BLaER1 treated with 17β-estradiol and CSF1 and Interleukin-3, amounts not matched to agents 10 nM and 100 nM (cell line): ENCODE data around the gene BCL2L2.

Experiments
- H3K27ac ChIP-seq, 11 experiments: shearing (Covaris generic); formaldehyde crosslinking; 2 replicates each; pipeline ENCODE4 v1.8.1; 2022
- H3K27me3 ChIP-seq, 11 experiments: shearing (Covaris generic); formaldehyde crosslinking; 2 replicates each; pipeline ENCODE4 v1.8.1; 2022
- H3K36me3 ChIP-seq, 11 experiments: shearing (Covaris generic); formaldehyde crosslinking; 2 replicates each; pipeline ENCODE4 v1.8.1; 2022
- H3K4me1 ChIP-seq, 10 experiments: shearing (Covaris generic); formaldehyde crosslinking; 2 replicates each; pipeline ENCODE4 v1.8.1; 2022
- H3K4me2 ChIP-seq, 11 experiments: shearing (Covaris generic); formaldehyde crosslinking; 2 replicates each; pipeline ENCODE4 v1.8.1; 2022
- H3K4me3 ChIP-seq, 10 experiments: shearing (Covaris generic); formaldehyde crosslinking; 2 replicates each; pipeline ENCODE4 v1.8.1; 2022
- H3K9ac ChIP-seq, 11 experiments: shearing (Covaris generic); formaldehyde crosslinking; 2 replicates each; pipeline ENCODE4 v1.8.1; 2022
- H3K9me3 ChIP-seq, 11 experiments: shearing (Covaris generic); formaldehyde crosslinking; replicated peaks in 1 of 11; 2 replicates each; pipeline ENCODE4 v1.8.1; 2022
- H4K20me1 ChIP-seq, 11 experiments: shearing (Covaris generic); formaldehyde crosslinking; 2 replicates each; pipeline ENCODE4 v1.8.1; 2022
- Cebpa-rat ChIP-seq, 11 experiments: shearing (Covaris generic); IDR thresholded peaks; 2 replicates each; pipeline ENCODE4 v1.8.1; 2022

Gene BCL2L2

DNA sequence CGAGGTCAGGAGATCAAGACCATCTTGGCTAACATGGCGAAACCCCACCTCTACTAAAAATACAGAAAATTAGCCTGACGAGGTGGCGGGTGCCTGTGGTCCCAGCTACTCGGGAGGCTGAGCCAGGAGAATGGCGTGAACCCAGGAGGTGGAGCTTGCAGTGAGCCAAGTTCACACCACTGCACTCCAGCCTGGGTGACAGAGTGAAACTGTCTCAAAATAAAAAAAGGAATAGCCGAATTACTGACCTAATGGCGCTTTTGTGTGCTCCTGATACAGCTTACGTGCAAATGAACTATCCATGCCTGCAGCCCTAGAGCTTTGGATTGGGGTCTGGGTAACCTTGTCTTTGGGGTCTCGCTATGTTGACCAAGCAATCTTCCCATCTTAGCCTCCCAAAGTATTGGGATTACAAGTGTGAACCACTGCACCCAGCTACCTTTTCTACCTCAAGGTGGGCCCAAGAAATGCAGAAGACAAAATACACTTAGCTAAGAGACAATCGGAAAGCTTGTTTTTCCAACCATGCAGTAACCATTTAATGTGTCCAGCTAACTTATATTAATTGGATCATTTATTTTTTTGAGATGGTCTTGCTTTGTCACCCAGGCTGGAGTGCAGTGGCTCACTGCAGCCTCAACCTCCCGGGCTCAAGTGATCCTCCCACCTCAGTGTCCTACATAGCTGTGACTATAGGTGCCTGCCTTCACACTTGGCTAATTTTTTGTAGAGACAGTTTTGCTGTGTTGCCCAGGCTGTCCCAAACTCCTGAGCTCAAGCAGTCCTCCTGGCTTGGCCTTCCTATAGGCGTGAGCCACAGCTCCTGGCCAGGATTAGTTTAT is 20.1 kb downstream of the BCL2L2 start:
- Histone ChIP-seq H3K36me3 (peaks cover 34 to 45% (median 42%) of the 10 kb centered on the region in 11 experiments), H3K9ac (peak overlapping the region in 3 of 11 experiments; percentile 7 to 23 (median 21); a peak in 1 of 22 replicates), H3K4me2 (no peak overlapping the region), H3K27ac (no peak overlapping the region), H3K27me3 (no peaks in the 10 kb centered on the region), H3K9me3 (no peaks in the 10 kb centered on the region), H3K4me1 (peaks cover 23 to 37% (median 25%) of the 10 kb centered on the region in 10 experiments), H4K20me1 (peaks cover 27 to 55% (median 47%) of the 10 kb centered on the region in 11 experiments; a peak in 20 of 22 replicates), H3K4me3 (no peak overlapping the region)
- TF ChIP-seq Cebpa-rat (IDR thresholded peaks at IDR 0.05) = no peak

DNA sequence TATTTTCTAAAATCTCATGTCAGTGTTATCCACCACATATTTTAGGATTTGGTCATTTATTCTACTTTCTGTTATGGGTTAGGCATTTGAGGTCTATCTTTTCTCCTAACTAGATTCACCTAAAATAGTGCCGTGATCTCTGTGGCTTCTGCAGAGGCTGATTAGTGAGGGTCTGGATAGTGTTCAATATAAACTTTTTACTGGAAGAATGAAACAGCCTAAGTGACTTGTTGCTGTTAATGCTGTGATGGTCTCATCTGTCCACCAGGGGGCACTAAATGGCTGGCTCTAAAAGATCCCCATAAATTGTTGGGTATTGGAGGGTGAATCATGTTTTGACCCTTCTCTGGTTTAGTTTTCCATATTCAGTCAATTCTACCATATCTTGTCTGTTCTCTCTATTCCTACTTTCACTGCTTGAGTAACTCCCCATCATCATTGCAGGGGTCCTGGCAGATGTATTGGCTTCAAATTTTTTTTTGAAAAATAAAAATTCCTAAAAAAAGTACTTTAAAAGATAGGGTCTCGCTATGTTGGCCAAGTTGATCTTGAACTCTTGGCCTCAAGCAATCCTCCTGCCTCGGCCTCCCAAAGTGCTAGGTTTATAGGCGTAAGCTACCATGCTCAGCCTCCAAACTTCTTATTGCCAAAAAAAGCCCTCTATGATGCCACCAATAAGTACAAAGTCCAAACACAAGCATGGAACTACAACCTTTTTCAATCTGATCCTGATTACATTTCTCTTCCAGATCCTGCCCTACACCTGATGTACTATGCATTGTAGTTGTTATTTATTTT is 21.5 kb downstream of the BCL2L2 start:
- no peak overlapping the region for H3K9ac ChIP-seq
- H3K9me3 ChIP-seq = no peaks in the 10 kb centered on the region
- H3K4me3 ChIP-seq = no peak overlapping the region
- TF ChIP-seq Cebpa-rat (IDR thresholded peaks at IDR 0.05) = no peak
- no peaks in the 10 kb centered on the region for H3K27me3 ChIP-seq
- peaks cover 30 to 39% (median 35%) of the 10 kb centered on the region in 11 experiments for H3K36me3 ChIP-seq
- no peak overlapping the region for H3K4me2 ChIP-seq
- H4K20me1 ChIP-seq = peaks cover 19 to 43% (median 37%) of the 10 kb centered on the region in 11 experiments; a peak in 20 of 22 replicates
- peaks cover 18 to 32% (median 19%) of the 10 kb centered on the region in 10 experiments for H3K4me1 ChIP-seq
- no peak overlapping the region for H3K27ac ChIP-seq

DNA sequence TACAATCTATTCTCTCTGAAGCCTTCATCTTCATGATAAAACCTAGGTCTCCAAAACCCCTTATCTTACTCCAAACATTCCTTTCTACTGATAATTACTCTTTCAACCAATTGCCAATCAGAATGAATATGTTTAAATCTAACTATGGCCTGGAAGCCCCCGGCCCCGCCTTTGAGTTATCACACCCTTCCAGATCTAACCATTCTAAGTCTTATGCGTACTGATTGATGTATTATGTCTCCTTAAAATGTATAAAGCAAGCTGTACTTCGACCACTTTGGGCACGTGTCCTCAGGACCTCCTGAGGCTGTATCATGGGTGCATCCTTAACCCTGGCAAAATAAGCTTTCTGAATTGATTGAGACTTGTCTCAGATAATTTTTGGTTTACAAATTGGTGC is 29.0 kb downstream of the BCL2L2 start:
- H3K9me3 ChIP-seq = peaks cover 20 to 41% (median 31%) of the 10 kb centered on the region in 11 experiments
- no peak overlapping the region for H3K4me3 ChIP-seq
- H3K36me3 ChIP-seq = no peaks in the 10 kb centered on the region
- H3K27me3 ChIP-seq = no peaks in the 10 kb centered on the region
- H4K20me1 ChIP-seq = no peaks in the 10 kb centered on the region
- no peak overlapping the region for H3K9ac ChIP-seq
- no peak for TF ChIP-seq Cebpa-rat (IDR thresholded peaks at IDR 0.05)
- no peak overlapping the region for H3K4me2 ChIP-seq
- H3K4me1 ChIP-seq = no peaks in the 10 kb centered on the region
- H3K27ac ChIP-seq = no peak overlapping the region

DNA sequence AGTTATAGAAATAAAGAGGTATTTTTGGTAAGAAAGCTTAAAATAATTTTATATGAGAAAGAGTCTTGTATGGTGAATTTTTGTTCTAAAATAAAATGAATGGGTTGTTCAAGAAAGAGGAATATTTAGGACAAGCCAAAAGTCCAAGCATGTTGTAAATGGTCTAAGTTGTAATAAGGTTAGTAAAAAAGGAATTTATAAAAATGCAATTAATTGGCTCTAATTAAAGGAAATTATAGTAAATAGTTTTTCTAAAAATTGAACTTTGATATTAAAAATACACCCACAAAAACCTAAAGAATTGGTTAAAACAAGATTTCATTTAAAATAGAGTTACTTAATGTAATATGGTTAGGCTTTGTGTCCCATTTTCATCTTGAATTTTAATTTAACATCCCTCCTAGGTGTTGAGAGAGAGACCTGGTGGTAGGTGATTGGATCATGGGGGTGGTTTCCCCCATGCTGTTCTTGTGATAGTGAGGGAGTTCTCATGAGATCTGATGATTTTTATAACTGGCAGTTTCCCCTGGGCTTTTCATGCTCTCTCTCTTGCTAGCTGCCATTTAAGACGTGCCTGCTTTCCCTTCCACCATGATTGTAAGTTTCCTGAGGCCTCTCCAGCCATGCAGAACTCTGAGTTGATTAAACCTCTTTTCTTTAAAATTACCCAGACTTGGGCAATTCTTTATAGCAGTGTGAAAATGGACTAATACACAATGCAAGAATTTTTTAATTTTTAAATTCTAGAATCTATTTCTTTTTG is 33.1 kb downstream of the BCL2L2 start:
- Histone ChIP-seq H3K9me3 (peaks cover 33 to 54% (median 49%) of the 10 kb centered on the region in 11 experiments), H3K9ac (no peak overlapping the region), H4K20me1 (no peaks in the 10 kb centered on the region), H3K27me3 (no peaks in the 10 kb centered on the region), H3K36me3 (no peaks in the 10 kb centered on the region), H3K27ac (no peak overlapping the region), H3K4me3 (no peak overlapping the region), H3K4me1 (no peaks in the 10 kb centered on the region), H3K4me2 (no peak overlapping the region)
- TF ChIP-seq Cebpa-rat (IDR thresholded peaks at IDR 0.05) = no peak

DNA sequence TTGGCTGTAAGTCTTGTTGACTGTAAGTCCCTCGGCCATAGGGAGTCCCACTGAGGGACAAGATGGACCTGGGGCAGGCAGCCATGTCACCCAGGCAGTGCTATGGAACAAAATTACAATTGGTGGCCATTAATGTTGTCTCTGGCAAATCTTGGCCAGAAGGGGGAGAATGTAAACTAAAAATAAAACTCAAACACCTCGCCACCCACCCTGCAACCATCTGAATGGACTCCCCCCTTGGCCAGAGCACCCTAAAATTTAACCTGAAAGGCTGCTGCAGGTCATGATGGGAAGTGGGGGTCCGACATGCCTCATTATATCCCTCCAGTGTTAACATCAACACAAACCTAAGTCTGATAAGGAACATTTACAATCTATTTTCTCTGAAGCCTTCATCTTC is 37.8 kb downstream of the BCL2L2 start:
- no peak overlapping the region for H3K4me2 ChIP-seq
- H3K9ac ChIP-seq = no peak overlapping the region
- no peak overlapping the region for H3K4me3 ChIP-seq
- no peaks in the 10 kb centered on the region for H3K27me3 ChIP-seq
- no peaks in the 10 kb centered on the region; a peak in 1 of 22 replicates for H4K20me1 ChIP-seq
- no peaks in the 10 kb centered on the region for H3K4me1 ChIP-seq
- no peak for TF ChIP-seq Cebpa-rat (IDR thresholded peaks at IDR 0.05)
- no peaks in the 10 kb centered on the region for H3K36me3 ChIP-seq
- H3K27ac ChIP-seq = no peak overlapping the region
- peaks cover 23 to 36% (median 25%) of the 10 kb centered on the region in 11 experiments for H3K9me3 ChIP-seq

DNA sequence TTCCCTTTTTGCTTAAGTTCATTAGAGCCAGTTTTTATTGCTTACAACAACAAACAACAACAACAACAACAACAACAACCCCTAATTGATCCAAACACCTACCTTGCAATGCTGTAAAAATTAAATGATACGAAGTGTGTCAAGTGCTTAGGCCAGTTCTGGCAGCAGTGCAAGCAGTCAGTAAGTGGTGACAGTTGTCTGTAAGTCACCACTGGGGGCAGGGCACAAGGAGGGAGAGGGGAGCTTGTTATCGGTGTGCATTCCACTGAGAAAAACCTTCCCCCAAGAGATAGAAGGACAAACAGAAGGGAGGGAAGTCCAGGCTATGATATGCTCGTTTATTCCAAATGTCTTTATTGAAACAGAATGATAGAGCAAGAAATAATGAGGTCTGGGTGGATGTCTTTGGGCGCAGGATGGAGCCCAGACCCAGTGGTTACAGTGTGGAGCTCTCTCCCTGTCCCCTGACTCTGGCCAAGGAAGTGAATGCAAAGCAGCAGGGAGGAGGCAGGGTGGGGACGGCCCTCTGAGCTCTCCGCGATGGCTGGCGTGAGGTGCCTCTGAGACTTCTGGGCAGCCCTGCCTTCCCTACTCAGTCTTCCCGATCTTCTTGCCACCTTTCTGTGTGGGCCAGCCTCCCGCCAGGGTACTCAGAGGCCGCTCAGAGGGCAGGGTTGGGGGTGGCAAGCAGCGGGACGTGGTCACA is 39.5 kb downstream of the BCL2L2 start:
- Histone ChIP-seq H3K9me3 (peaks cover 7 to 19% (median 9%) of the 10 kb centered on the region in 11 experiments; a peak in 20 of 22 replicates), H3K27me3 (no peaks in the 10 kb centered on the region), H3K4me3 (no peak overlapping the region), H3K4me1 (no peaks in the 10 kb centered on the region), H3K36me3 (no peaks in the 10 kb centered on the region), H3K9ac (no peak overlapping the region), H3K4me2 (no peak overlapping the region), H4K20me1 (no peaks in the 10 kb centered on the region; a peak in 1 of 22 replicates), H3K27ac (no peak overlapping the region)
- TF ChIP-seq Cebpa-rat (IDR thresholded peaks at IDR 0.05) = no peak

DNA sequence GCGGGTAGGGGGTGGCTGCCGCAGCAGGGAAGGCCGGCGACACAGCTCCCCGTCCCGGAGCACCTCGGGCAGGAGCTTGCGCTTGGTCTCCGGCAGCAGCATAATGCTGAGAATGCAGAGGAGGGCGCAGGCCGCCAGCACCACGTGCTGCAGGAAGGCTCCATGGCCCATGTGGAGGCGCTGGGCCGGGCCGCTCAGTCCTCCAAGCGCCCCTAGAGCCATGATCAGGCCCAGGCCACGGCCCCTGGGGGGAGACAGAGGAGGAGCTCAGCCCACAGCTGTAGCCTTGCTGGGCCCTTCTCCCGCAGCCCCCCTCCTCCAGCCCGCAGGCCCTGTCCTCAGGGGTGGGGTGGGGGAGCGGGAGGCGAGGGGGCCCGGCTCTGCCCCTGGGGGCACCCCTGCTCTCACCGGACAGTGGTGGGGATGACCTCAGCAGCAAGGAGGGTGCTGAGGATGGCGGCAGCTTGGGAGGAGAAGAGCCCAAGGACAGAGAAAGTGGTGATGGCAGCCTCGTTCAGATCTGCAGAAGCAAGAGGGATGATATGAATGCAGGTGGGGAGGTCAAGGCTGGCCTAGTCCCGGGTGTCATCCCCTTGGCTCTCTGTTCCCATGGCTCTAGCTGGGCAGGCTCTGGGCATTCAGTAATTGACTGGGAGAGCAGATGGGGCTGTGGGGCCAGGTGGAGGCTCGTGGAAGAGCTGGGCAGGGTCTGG is 40.2 kb downstream of the BCL2L2 start:
- Histone ChIP-seq H3K4me1 (no peaks in the 10 kb centered on the region), H4K20me1 (no peaks in the 10 kb centered on the region; a peak in 1 of 22 replicates), H3K9me3 (peaks cover 2 to 17% (median 8%) of the 10 kb centered on the region in 11 experiments; a peak in 19 of 22 replicates), H3K27me3 (no peaks in the 10 kb centered on the region), H3K4me3 (no peak overlapping the region), H3K27ac (no peak overlapping the region), H3K9ac (no peak overlapping the region), H3K4me2 (no peak overlapping the region), H3K36me3 (no peaks in the 10 kb centered on the region)
- no peak for TF ChIP-seq Cebpa-rat (IDR thresholded peaks at IDR 0.05)
